ENCODE measurements around the gene KIF19. TPM values are rescaled to one million over a fixed set of nuclear protein-coding genes. Genes with fewer than 3 reads are reported as not detected.

Gene KIF19
- polyA plus RNA-seq, 3 donors, result not detected

DNA sequence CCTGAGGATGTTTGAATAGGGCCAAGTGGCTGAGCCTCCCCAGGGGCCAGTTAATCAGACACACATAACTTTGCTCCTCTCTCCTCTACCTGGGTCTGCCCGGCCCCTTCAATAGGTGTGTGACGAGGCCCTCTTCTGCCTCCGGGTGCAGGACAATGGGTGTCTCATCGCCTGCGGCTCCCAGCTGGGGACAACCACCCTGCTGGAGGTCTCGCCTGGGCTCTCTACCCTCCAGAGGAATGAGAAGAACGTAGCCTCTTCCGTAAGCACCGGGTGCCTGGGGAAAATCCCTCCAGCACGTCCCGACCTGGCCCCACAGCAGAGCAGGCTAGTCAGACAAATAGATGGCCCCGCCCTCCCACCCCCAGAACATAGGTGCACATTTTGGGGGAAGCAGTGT lies 16.1 kb upstream of the KIF19 start:
- H2AFZ ChIP-seq (ENCODE audit: insufficient read depth, low read depth, low read length, poor library complexity, severe bottlenecking), result no peak overlapping the region
- no peak overlapping the region for H3K27ac ChIP-seq (ENCODE audit: low read depth in 1 of 2, low read length in 2 of 2)
- intact Hi-C loops (cut with micrococcal nuclease), result loop anchor here in 1 of 2 donors (10.0 kb wide), 1 partner anchor 45 kb away; no protein-coding TSS in a partner anchor
- H3K27ac Mint-ChIP-seq, result no peak overlapping the region
- no peaks in the 10 kb centered on the region for H4K20me1 ChIP-seq (ENCODE audit: insufficient read depth, low read length)
- H3K36me3 ChIP-seq (replicated peaks in 1 of 2; ENCODE audit: control insufficient read depth in 1 of 2, insufficient read depth in 2 of 2, low read length in 2 of 2), result no peaks in the 10 kb centered on the region
- TF ChIP-seq, protein P1, sequence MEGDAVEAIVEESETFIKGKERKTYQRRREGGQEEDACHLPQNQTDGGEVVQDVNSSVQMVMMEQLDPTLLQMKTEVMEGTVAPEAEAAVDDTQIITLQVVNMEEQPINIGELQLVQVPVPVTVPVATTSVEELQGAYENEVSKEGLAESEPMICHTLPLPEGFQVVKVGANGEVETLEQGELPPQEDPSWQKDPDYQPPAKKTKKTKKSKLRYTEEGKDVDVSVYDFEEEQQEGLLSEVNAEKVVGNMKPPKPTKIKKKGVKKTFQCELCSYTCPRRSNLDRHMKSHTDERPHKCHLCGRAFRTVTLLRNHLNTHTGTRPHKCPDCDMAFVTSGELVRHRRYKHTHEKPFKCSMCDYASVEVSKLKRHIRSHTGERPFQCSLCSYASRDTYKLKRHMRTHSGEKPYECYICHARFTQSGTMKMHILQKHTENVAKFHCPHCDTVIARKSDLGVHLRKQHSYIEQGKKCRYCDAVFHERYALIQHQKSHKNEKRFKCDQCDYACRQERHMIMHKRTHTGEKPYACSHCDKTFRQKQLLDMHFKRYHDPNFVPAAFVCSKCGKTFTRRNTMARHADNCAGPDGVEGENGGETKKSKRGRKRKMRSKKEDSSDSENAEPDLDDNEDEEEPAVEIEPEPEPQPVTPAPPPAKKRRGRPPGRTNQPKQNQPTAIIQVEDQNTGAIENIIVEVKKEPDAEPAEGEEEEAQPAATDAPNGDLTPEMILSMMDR (IDR thresholded peaks at IDR 0.05), result no peak
- H3K4me1 Mint-ChIP-seq, result peaks cover 14% of the 10 kb centered on the region
- H3K9me3 ChIP-seq (replicated peaks in 1 of 2; ENCODE audit: control insufficient read depth in 1 of 2, insufficient read depth in 1 of 2, low read length in 2 of 2), result peaks cover 9 to 34% of the 10 kb centered on the region in 2 donors
- peaks cover 19 to 36% (median 24%) of the 10 kb centered on the region in 3 donors for H3K27me3 Mint-ChIP-seq (ENCODE audit: low read depth in 3 of 3)
- no peaks in the 10 kb centered on the region for H3K79me2 ChIP-seq (ENCODE audit: insufficient read depth, low read length)
- no peak overlapping the region for H3K9ac ChIP-seq (ENCODE audit: insufficient read depth, low read length, poor library complexity, severe bottlenecking)
- H3K9me3 Mint-ChIP-seq, result peaks cover 11 to 39% (median 29%) of the 10 kb centered on the region in 7 donors
- H3K4me1 ChIP-seq (ENCODE audit: control insufficient read depth in 1 of 2, insufficient read depth in 2 of 2, low read length in 2 of 2), result peaks cover 4 to 11% of the 10 kb centered on the region in 2 donors
- DNase-seq, result no peak
- no peak overlapping the region for H3K4me3 Mint-ChIP-seq
- peaks cover 0 to 5% of the 10 kb centered on the region in 2 donors for H3K27me3 ChIP-seq (ENCODE audit: control insufficient read depth in 2 of 2, insufficient read depth in 2 of 2, low read length in 2 of 2)
- 91% methylated on average over 8 of the region's 12 CpGs for WGBS (ENCODE audit: insufficient coverage)
- H3K4me3 ChIP-seq (replicated peaks in 1 of 3; ENCODE audit: low read depth in 2 of 3, low read length in 3 of 3), result no peak overlapping the region
- no peaks in the 10 kb centered on the region for H3K36me3 Mint-ChIP-seq
- no peak overlapping the region for H3K4me2 ChIP-seq (replicated peaks; ENCODE audit: extremely low read depth, low read length, poor library complexity, severe bottlenecking)

GRCh38 chr17:74314877-74315276 lies 11.1 kb upstream of the KIF19 start:
- Histone ChIP-seq H3K27me3 (ENCODE audit: control insufficient read depth in 2 of 2, insufficient read depth in 2 of 2, low read length in 2 of 2) (no peaks in the 10 kb centered on the region), H3K4me1 (ENCODE audit: control insufficient read depth in 1 of 2, insufficient read depth in 2 of 2, low read length in 2 of 2) (no peaks in the 10 kb centered on the region), H2AFZ (ENCODE audit: insufficient read depth, low read depth, low read length, poor library complexity, severe bottlenecking) (no peak overlapping the region), H3K27ac (ENCODE audit: low read depth in 1 of 2, low read length in 2 of 2) (no peak overlapping the region), H3K36me3 (replicated peaks in 1 of 2; ENCODE audit: control insufficient read depth in 1 of 2, insufficient read depth in 2 of 2, low read length in 2 of 2) (no peaks in the 10 kb centered on the region), H3K9ac (ENCODE audit: insufficient read depth, low read length, poor library complexity, severe bottlenecking) (no peak overlapping the region), H3K9me3 (replicated peaks in 1 of 2; ENCODE audit: control insufficient read depth in 1 of 2, insufficient read depth in 1 of 2, low read length in 2 of 2) (peaks cover 7 to 26% of the 10 kb centered on the region in 2 donors), H3K79me2 (ENCODE audit: insufficient read depth, low read length) (no peaks in the 10 kb centered on the region), H3K4me3 (replicated peaks in 1 of 3; ENCODE audit: low read depth in 2 of 3, low read length in 3 of 3) (no peak overlapping the region), H3K4me2 (replicated peaks; ENCODE audit: extremely low read depth, low read length, poor library complexity, severe bottlenecking) (no peak overlapping the region), H4K20me1 (ENCODE audit: insufficient read depth, low read length) (no peaks in the 10 kb centered on the region)
- TF ChIP-seq, protein P1 (IDR thresholded peaks at IDR 0.05), result no peak
- DNase-seq, result no peak
- Mint-ChIP-seq H3K27me3 (ENCODE audit: low read depth in 3 of 3) (peaks cover 11 to 16% (median 13%) of the 10 kb centered on the region in 3 donors), H3K4me1 (no peaks in the 10 kb centered on the region), H3K27ac (no peak overlapping the region), H3K36me3 (no peaks in the 10 kb centered on the region), H3K9me3 (peaks cover 9 to 30% (median 18%) of the 10 kb centered on the region in 7 donors), H3K4me3 (no peak overlapping the region)
- WGBS (ENCODE audit: insufficient coverage), result 98% methylated on average over 12 of the region's 15 CpGs
- intact Hi-C loops (cut with micrococcal nuclease), result no loop called here

Data from CD14-positive monocyte (primary cell).